ENCODE results near the gene ATP2A3. TPM values are rescaled to one million over a fixed set of nuclear protein-coding genes. Genes with fewer than 3 reads are reported as not detected.

Gene ATP2A3
- total and polyA plus RNA-seq, 3 experiments from 2014 or later, result 105 to 111 (median 108) TPM

DNA sequence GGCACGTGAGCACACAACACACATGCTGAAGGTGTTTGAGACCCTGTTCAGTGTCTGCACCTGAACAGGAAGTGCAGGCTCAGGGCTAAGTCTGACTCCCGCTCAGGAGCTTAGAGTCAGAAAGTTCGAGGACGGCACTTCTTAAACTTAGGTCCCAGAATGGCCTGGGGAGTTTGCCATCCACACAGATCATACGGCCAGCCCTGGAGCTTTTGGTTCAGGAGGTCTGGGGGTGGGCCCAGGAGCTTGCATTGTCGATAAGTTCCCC lies 67.3 kb downstream of the ATP2A3 start:
- CTCF ChIA-PET, result interaction anchor here (1.3 to 1.6 kb wide), 2 partner anchors 17 to 107 kb away, joined by 3 read pairs; no protein-coding TSS in a partner anchor
- POLR2A ChIA-PET, result no interaction called here
- H3K27me3 Mint-ChIP-seq, result no peaks in the 10 kb centered on the region

DNA sequence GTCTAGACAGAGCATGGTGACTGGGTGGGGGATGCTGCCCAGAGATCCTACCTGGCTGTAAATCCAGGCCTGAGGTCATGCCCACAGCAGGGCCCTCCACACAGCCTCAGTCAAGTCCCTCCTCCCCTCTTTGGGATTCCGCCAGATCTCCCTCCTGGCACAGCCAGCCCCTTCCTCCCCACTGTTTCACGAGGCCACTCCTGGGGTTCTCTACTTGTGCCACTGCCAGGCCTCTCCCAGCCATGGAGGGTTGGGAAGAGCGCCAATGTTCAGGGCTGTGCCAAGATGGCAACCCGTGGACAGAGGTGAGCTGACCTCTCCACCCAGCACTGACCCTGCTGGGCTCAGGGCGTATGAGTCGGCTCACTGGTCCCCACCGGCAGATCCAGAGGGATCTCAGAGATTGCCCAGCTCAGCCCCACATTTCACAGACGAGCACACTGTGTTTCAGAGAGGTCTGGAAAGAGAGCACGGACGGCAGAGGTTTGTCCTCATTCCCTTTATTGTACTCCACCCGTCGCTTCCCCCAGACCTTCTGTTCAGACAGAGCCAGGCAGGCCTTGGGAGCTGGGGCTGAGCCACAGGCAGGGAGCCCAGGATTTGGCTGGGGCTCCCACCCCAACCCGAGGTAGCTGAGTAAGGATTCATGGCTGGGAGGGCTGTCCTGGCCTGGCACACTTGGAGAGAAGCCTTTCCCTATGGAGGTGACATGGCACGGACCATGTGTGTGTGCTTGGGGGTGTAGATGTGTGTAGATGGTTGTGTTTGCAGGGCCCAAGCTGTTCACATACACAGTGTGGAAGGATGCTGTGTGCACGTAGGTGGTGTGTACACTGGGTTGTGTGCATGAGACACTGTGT lies 67.9 kb downstream of the ATP2A3 start:
- ChIA-PET CTCF (interaction anchor here (1.3 kb wide), 1 partner anchor 17 kb away, joined by 3 read pairs; no protein-coding TSS in a partner anchor), POLR2A (no interaction called here)
- Histone ChIP-seq H3K36me3 (ENCODE audit: insufficient read depth, low read length) (no peaks in the 10 kb centered on the region), H3K4me3 (ENCODE audit: low read length) (no peak overlapping the region), H3K27me3 (ENCODE audit: insufficient read depth, low read length, poor library complexity, severe bottlenecking) (no peaks in the 10 kb centered on the region), H3K27ac (ENCODE audit: low read depth, low read length) (no peak overlapping the region), H3K9me3 (ENCODE audit: low read length) (no peaks in the 10 kb centered on the region), H3K4me1 (ENCODE audit: insufficient read depth, low read length) (peaks cover 14% of the 10 kb centered on the region)
- Mint-ChIP-seq H3K4me1 (peaks cover 13 to 19% (median 15%) of the 10 kb centered on the region in 3 donors), H3K36me3 (peaks cover 0 to 2% (median 0%) of the 10 kb centered on the region in 3 donors), H3K9me3 (no peaks in the 10 kb centered on the region), H3K27ac (no peak overlapping the region), H3K27me3 (no peaks in the 10 kb centered on the region), H3K4me3 (no peak overlapping the region)
- DNase-seq, result no peak

More for the DNA sequence above, 67.3 kb downstream of the ATP2A3 start:
- DNase-seq, result no peak
- H3K4me1 ChIP-seq (ENCODE audit: insufficient read depth, low read length), result peaks cover 8% of the 10 kb centered on the region
- H3K9me3 ChIP-seq (ENCODE audit: low read length), result no peaks in the 10 kb centered on the region
- no peak overlapping the region for H3K27ac Mint-ChIP-seq
- peaks cover 9 to 14% (median 11%) of the 10 kb centered on the region in 3 donors for H3K4me1 Mint-ChIP-seq
- H3K27ac ChIP-seq (ENCODE audit: low read depth, low read length), result no peak overlapping the region
- H3K36me3 ChIP-seq (ENCODE audit: insufficient read depth, low read length), result no peaks in the 10 kb centered on the region
- H3K9me3 Mint-ChIP-seq, result no peaks in the 10 kb centered on the region
- H3K4me3 ChIP-seq (ENCODE audit: low read length), result no peak overlapping the region
- H3K36me3 Mint-ChIP-seq, result peaks cover 0 to 2% (median 0%) of the 10 kb centered on the region in 3 donors
- H3K27me3 ChIP-seq (ENCODE audit: insufficient read depth, low read length, poor library complexity, severe bottlenecking), result no peaks in the 10 kb centered on the region
- no peak overlapping the region for H3K4me3 Mint-ChIP-seq

DNA sequence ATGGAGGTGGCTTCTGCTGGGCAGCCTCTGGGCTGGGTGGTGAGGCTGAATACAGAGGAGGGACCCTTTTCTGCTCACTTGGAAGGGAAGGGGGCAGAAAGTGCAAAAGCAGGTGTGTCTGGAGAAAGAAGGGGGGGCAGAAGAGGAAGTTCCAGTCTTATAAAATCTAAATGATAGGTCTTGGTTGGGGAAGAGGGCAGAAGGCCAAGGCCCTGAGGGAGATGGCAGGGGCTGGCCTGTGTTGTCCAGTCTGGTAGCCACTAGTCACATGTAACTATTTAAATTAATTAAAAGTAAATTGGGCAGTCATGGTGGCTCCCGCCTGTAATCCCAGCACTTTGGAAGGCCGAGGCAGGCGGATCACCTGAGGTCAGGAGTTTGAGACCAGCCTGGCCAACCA lies 68.9 kb downstream of the ATP2A3 start:
- ChIA-PET POLR2A (no interaction called here), CTCF (interaction anchor here (2.3 kb wide), 1 partner anchor 18 kb away, joined by 11 read pairs; no protein-coding TSS in a partner anchor)
- H3K9me3 Mint-ChIP-seq, result no peaks in the 10 kb centered on the region
- peaks cover 20% of the 10 kb centered on the region for H3K4me1 ChIP-seq (ENCODE audit: insufficient read depth, low read length)
- no peak overlapping the region for H3K4me3 ChIP-seq (ENCODE audit: low read length)
- peak overlapping the region in 3 of 8 donors; percentile 33 to 66 (median 42) for H3K27ac Mint-ChIP-seq
- H3K9me3 ChIP-seq (ENCODE audit: low read length), result no peaks in the 10 kb centered on the region
- peaks cover 0 to 2% (median 0%) of the 10 kb centered on the region in 3 donors for H3K36me3 Mint-ChIP-seq
- no peak overlapping the region for H3K27ac ChIP-seq (ENCODE audit: low read depth, low read length)
- peak overlapping the region in 1 of 7 donors; percentile 64 for H3K4me3 Mint-ChIP-seq
- no peaks in the 10 kb centered on the region for H3K27me3 Mint-ChIP-seq
- H3K27me3 ChIP-seq (ENCODE audit: insufficient read depth, low read length, poor library complexity, severe bottlenecking), result no peaks in the 10 kb centered on the region
- H3K36me3 ChIP-seq (ENCODE audit: insufficient read depth, low read length), result no peaks in the 10 kb centered on the region
- H3K4me1 Mint-ChIP-seq, result peaks cover 18 to 27% (median 19%) of the 10 kb centered on the region in 3 donors
- no peak for DNase-seq

DNA sequence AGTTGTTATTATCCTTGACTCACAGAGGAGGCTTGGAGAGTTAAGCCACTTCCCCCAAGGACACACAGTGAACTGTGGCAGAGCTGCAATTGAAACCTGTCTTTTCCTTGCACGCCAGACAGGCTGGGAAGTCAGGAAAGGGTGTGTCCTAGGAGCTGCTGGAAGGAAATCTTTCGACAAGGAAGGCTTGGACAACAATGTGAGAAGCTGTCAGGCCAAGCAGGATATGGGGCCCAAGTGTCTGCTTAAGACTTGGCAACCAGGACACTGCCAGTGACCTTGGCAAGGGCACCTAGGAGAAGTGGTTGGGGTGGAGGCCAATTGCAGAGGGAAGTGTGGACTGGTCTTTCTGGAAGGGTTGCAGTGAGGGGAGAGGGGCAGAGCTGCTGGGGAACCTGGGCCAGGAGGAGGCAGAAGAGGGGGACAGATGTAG lies 69.3 kb downstream of the ATP2A3 start:
- Histone ChIP-seq H3K9me3 (ENCODE audit: low read length) (no peaks in the 10 kb centered on the region), H3K4me3 (ENCODE audit: low read length) (no peak overlapping the region), H3K27me3 (ENCODE audit: insufficient read depth, low read length, poor library complexity, severe bottlenecking) (no peaks in the 10 kb centered on the region), H3K27ac (ENCODE audit: low read depth, low read length) (no peak overlapping the region), H3K4me1 (ENCODE audit: insufficient read depth, low read length) (peaks cover 20% of the 10 kb centered on the region), H3K36me3 (ENCODE audit: insufficient read depth, low read length) (no peaks in the 10 kb centered on the region)
- Mint-ChIP-seq H3K4me3 (peak overlapping the region in 1 of 7 donors; percentile 64), H3K27ac (peak overlapping the region in 4 of 8 donors; percentile 33 to 66 (median 43)), H3K27me3 (no peaks in the 10 kb centered on the region), H3K9me3 (no peaks in the 10 kb centered on the region), H3K36me3 (peaks cover 0 to 2% (median 0%) of the 10 kb centered on the region in 3 donors), H3K4me1 (peaks cover 18 to 29% (median 19%) of the 10 kb centered on the region in 3 donors)
- ChIA-PET CTCF (interaction anchor here (2.3 kb wide), 1 partner anchor 18 kb away, joined by 11 read pairs; no protein-coding TSS in a partner anchor), POLR2A (no interaction called here)
- no peak for DNase-seq

DNA sequence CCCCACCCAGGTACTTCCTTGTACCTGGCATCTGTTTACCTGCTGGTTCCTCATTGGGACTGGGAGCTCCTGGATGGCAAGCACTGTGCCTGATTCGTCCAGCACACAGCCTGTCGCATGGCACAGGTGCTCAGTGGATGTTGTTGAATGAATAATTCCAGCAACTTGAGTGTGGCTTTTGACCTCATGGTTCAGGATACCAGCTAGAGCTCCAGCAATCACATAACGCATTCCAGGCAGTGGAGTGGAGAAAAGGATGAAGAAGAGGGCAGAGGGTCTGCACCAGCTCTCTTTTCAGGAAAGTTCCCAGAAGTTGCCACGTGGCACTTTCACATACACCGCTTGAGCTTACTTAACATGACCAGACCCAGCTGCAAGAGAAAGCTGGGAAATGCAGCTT lies 70.0 kb downstream of the ATP2A3 start:
- Mint-ChIP-seq H3K27me3 (no peaks in the 10 kb centered on the region), H3K4me3 (peak overlapping the region in 6 of 7 donors; percentile 80 to 90 (median 82)), H3K9me3 (no peaks in the 10 kb centered on the region), H3K36me3 (peaks cover 0 to 2% (median 0%) of the 10 kb centered on the region in 3 donors), H3K27ac (peak overlapping the region in 6 of 8 donors; percentile 78 to 93 (median 88)), H3K4me1 (peaks cover 18 to 29% (median 19%) of the 10 kb centered on the region in 3 donors)
- CTCF ChIA-PET, result interaction anchor here (2.3 kb wide), 1 partner anchor 19 kb away, joined by 11 read pairs; no protein-coding TSS in a partner anchor
- Histone ChIP-seq H3K4me3 (ENCODE audit: low read length) (no peak overlapping the region), H3K36me3 (ENCODE audit: insufficient read depth, low read length) (no peaks in the 10 kb centered on the region), H3K9me3 (ENCODE audit: low read length) (no peaks in the 10 kb centered on the region), H3K27me3 (ENCODE audit: insufficient read depth, low read length, poor library complexity, severe bottlenecking) (no peaks in the 10 kb centered on the region), H3K4me1 (ENCODE audit: insufficient read depth, low read length) (peaks cover 20% of the 10 kb centered on the region), H3K27ac (ENCODE audit: low read depth, low read length) (no peak overlapping the region)
- DNase-seq, result no peak
- POLR2A ChIA-PET, result no interaction called here

DNA sequence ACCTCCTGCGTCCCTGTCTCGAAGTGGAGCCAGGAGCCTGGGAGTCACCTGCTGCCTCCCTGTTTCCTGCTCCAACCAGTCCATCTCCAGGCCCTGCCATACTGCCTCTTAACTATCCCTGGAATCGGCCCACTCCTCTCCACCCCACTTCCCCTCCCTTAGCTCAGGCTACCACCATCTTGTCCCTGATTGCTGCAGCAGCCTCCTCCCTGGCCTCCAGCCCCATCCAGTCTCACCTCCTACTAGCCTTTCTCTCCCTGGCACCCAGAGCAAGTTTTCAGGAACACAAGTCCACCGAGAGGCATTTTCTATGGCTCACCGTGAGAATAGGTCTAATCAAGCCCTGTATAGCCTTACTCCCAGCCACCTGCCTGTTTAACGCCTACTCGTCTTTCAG lies 70.5 kb downstream of the ATP2A3 start:
- Mint-ChIP-seq H3K27ac (peak overlapping the region; percentile 70 to 94 (median 88)), H3K36me3 (peaks cover 0 to 2% (median 0%) of the 10 kb centered on the region in 3 donors), H3K4me1 (peaks cover 18 to 29% (median 19%) of the 10 kb centered on the region in 3 donors), H3K27me3 (no peaks in the 10 kb centered on the region), H3K9me3 (no peaks in the 10 kb centered on the region), H3K4me3 (peak overlapping the region; percentile 80 to 90 (median 82))
- no peaks in the 10 kb centered on the region for H3K36me3 ChIP-seq (ENCODE audit: insufficient read depth, low read length)
- H3K4me1 ChIP-seq (ENCODE audit: insufficient read depth, low read length), result peaks cover 20% of the 10 kb centered on the region
- H3K4me3 ChIP-seq (ENCODE audit: low read length), result peak overlapping the region; percentile 58
- H3K27ac ChIP-seq (ENCODE audit: low read depth, low read length), result no peak overlapping the region
- ChIA-PET CTCF (interaction anchor here (2.3 kb wide), 1 partner anchor 20 kb away, joined by 11 read pairs; no protein-coding TSS in a partner anchor), POLR2A (interaction anchor here (0.6 to 1.3 kb wide), 2 partner anchors 71 to 1451 kb away, joined by 3 to 4 read pairs; no protein-coding TSS in a partner anchor)
- no peak for DNase-seq
- no peaks in the 10 kb centered on the region for H3K9me3 ChIP-seq (ENCODE audit: low read length)
- H3K27me3 ChIP-seq (ENCODE audit: insufficient read depth, low read length, poor library complexity, severe bottlenecking), result no peaks in the 10 kb centered on the region

DNA sequence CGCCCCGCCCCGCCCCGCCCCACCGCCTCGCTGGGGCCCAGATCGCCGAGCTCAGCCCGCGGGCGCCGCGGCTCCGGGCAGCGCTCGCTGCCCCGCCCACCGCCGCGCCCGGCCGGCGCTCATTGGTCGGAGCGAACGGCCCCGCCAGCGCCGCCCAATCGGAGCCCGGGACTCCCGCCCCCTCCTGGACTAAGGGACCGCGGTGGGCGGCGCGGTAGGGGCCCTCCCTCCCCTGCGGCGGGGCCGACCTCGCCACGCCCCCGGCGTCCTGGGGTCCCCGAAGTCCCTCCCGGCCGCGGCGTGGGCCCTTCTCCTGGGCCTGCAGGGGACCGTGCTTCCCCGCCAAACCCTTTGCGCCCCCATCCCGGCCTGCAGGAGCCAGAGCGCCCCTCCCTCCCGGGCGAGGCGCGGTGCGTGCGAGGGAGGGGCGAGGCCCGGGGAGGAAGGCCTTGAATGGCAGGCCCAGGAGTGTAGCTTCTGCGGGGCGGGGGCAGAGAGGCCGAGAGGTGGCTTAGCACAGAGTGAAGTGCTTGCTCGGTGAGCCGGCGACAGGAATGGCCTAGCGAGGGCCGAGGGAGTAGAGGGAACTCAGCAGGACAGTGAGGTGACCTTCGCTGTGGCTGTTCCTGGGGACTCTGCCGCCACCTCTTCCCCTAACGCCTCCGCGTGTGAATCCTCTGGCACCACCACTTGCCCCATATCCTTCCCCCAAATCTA lies 71.1 kb downstream of the ATP2A3 start, which contains the start of gene CAMKK1:
TSS of gene CAMKK1 (minus strand) at position 51 of the 717 bp plus-strand sequence. CDS start 7,366 bp downstream, outside the sequence.
- Histone ChIP-seq H3K27me3 (ENCODE audit: insufficient read depth, low read length, poor library complexity, severe bottlenecking) (no peaks in the 10 kb centered on the region), H3K4me3 (ENCODE audit: low read length) (peak within 1 kb of the TSS; percentile 58), H3K27ac (ENCODE audit: low read depth, low read length) (no peak within 1 kb of the TSS), H3K36me3 (ENCODE audit: insufficient read depth, low read length) (no peaks in the 10 kb centered on the region), H3K4me1 (ENCODE audit: insufficient read depth, low read length) (peaks cover 20% of the 10 kb centered on the region), H3K9me3 (ENCODE audit: low read length) (no peaks in the 10 kb centered on the region)
- CTCF ChIA-PET, result interaction anchor here (0.8 to 2.3 kb wide), 2 partner anchors 20 to 181 kb away, joined by 3 to 11 read pairs; no protein-coding TSS in a partner anchor
- DNase-seq, result peak; percentile 85 to 89 (median 87)
- POLR2A ChIA-PET, result interaction anchor here (0.6 to 1.3 kb wide), 2 partner anchors 72 to 1451 kb away, joined by 3 to 4 read pairs; no protein-coding TSS in a partner anchor
- Mint-ChIP-seq H3K4me3 (peak within 1 kb of the TSS; percentile 82 to 90 (median 86)), H3K27ac (peak within 1 kb of the TSS; percentile 77 to 94 (median 89)), H3K36me3 (peaks cover 0 to 2% (median 0%) of the 10 kb centered on the region in 3 donors), H3K27me3 (no peaks in the 10 kb centered on the region), H3K4me1 (peaks cover 18 to 29% (median 19%) of the 10 kb centered on the region in 3 donors), H3K9me3 (no peaks in the 10 kb centered on the region)

Data from CD8-positive, alpha-beta memory T cell (primary cell).